Fibroblast of mammary gland (primary cell): ENCODE results near the gene SLC25A25.
A peak's percentile ranks its signal among the peaks of the same experiment; 100 is the strongest.

Experiments used
- DNase-seq: peaks from one replicate; pipeline ENCODE4 v3.0.0-alpha.2; 2010; ENCODE audit warnings: low read depth
- H3K4me3 ChIP-seq: 2 replicates; pipeline ENCODE4 v1.5.1; 2011; ENCODE audit warnings: low read depth, mild to moderate bottlenecking, low read length, moderate library complexity; ENCODE audit not compliant: control insufficient read depth
- TF ChIP-seq, protein P1 (sequence below): conservative IDR thresholded peaks from 2 replicates; pipeline ENCODE4 v1.5.1; 2011; ENCODE audit warnings: low read depth, low read length, inconsistent platforms; ENCODE audit not compliant: control insufficient read depth, insufficient read depth

The SLC25A25 gene

DNA sequence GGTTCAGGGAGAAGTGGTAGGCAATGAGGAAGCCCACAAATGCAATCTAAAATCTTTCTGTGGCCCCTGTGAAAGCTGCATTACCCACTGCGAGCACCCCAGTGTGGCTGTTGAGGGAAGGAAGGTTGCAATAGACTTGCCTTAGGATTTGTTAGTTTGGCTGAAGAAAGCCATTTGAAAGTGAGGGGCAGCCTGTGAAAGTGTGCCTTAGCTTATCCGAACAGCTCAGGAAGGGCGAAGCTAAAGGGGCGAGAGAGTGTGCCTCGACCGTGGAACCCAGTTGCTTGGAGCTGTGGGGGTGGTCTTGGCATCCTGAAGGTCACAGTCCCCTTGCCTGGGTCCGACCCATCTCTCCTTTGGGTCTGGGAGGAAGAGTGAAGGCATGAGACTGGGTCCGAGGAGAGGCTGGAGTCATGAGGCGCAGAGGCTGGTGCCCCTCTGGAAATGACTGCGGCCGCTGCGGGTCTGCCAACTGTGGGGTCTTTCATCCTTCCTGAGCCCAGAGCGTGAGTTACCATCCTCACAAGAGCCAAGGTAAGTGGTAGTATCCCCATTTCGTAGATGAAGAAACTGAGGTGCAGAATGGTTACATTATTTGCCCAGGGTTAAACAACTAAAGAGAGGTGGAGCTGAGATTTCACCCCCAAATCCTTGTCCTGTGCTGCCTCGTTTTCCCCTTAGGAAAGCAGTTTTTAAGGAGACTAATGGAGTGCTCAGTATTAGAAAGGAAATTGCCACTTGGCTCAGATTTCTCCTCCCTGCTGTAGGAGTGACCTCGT is 24.4 kb downstream of the SLC25A25 start:
- TF ChIP-seq, protein P1, sequence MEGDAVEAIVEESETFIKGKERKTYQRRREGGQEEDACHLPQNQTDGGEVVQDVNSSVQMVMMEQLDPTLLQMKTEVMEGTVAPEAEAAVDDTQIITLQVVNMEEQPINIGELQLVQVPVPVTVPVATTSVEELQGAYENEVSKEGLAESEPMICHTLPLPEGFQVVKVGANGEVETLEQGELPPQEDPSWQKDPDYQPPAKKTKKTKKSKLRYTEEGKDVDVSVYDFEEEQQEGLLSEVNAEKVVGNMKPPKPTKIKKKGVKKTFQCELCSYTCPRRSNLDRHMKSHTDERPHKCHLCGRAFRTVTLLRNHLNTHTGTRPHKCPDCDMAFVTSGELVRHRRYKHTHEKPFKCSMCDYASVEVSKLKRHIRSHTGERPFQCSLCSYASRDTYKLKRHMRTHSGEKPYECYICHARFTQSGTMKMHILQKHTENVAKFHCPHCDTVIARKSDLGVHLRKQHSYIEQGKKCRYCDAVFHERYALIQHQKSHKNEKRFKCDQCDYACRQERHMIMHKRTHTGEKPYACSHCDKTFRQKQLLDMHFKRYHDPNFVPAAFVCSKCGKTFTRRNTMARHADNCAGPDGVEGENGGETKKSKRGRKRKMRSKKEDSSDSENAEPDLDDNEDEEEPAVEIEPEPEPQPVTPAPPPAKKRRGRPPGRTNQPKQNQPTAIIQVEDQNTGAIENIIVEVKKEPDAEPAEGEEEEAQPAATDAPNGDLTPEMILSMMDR, result no peak
- peak overlapping the region; percentile 55 for H3K4me3 ChIP-seq
- no peak for DNase-seq

GRCh38 chr9:128093011-128093410 is 25.0 kb downstream of the SLC25A25 start:
- no peak for DNase-seq
- TF ChIP-seq, protein P1, result no peak
- H3K4me3 ChIP-seq, result peak overlapping the region; percentile 55

GRCh38 chr9:128094166-128094949 is 26.3 kb downstream of the SLC25A25 start:
- DNase-seq, result peak; percentile 97
- TF ChIP-seq, protein P1, result no peak
- peak overlapping the region; percentile 5 for H3K4me3 ChIP-seq

GRCh38 chr9:128094950-128095544 is 27.0 kb downstream of the SLC25A25 start:
- TF ChIP-seq, protein P1, result no peak
- no peak overlapping the region for H3K4me3 ChIP-seq

DNA sequence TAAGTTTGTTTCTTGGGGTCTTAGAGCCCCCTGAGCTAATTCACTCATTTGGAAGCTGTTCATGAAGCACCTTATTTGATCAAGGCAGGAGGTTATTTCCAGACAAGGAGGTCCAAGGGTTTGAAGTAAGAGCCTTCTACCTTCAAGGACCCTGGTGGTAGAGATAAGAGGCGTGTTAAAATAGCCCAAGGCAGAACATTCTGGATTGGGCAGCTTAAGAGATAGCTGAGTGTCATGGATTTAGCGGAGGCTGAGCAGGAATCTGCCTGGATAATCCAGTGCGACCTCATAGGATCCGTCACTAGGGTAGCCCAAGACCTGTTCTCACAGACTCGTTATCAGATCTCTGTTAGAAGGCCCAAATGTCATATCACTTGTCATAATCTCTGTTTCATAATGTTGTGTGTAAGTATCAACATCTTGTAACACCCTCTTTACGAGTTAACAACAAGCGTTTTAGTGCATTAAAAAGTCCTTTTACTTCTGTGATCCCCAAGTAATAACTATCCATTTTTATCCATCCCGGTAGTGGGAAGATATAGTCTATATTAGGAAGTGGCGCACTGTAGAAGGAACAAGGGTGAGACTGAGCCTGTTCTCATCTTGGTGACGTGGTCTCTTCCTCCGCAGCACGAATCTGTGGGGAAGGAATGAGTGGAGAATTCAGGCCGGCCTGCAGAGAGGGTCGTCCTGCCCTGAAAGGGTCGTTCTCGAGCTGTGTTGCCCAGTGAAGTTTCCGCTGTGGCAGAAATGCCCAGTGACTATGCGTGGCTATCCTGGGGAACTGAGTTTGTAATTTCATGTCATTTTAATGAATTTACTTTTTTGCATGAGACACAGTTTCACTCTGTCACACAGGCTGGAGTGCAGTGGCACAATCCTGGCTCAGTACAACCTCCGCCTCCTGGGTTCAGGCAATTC is 28.8 kb downstream of the SLC25A25 start:
- H3K4me3 ChIP-seq, result no peak overlapping the region
- DNase-seq, result no peak
- TF ChIP-seq, protein P1, result no peak

More at GRCh38 chr9:128094950-128095544, 27.0 kb downstream of the SLC25A25 start:
- DNase-seq, result no peak
